HepG2 (cell line): ENCODE data around the gene CCSER2. TPM values are rescaled to one million over a fixed set of nuclear protein-coding genes. Genes with fewer than 3 reads are reported as not detected.

Experiments used
- ATAC-seq: fragments of 200-7000 bp; cut with Tn5 transposase; 3 replicates; pipeline ENCODE4 v1.9.1; 2020; ENCODE audit warnings: mild to moderate bottlenecking, moderate library complexity
- BruUV-seq: library from RNA; stranded (reverse); fragments of 400-500 nt; replicated peaks from 2 replicates; lab custom pipeline; 2021; lab: Mats Ljungman, UMichigan
- CTCF ChIA-PET: fragments of 300-600 bp; formaldehyde crosslinking; extraction: SDS; loops from one replicate; lab custom pipeline; 2021; ENCODE audit warnings: low total read pairs, inconsistent platforms, low intra/inter-chr PET ratio; lab: Yijun Ruan, JAX
- POLR2A ChIA-PET: fragments of 350-600 bp; sonication (Branson Sonifier 250); formaldehyde crosslinking; loops from one replicate; lab custom pipeline; 2020; ENCODE audit warnings: antibody characterized with exemption, inconsistent platforms; lab: Yijun Ruan, JAX
- DNase-seq: peaks from one replicate; pipeline ENCODE4 v3.0.0-alpha.2; 2015; ENCODE audit warnings: low spot score
- FAIRE-seq: peaks from 3 replicates; lab custom pipeline; 2011; peaks lifted over from hg19 to GRCh38; lab: Jason Lieb, UNC
- H2AFZ ChIP-seq: one replicate; pipeline ENCODE4 v1.6.1; 2011; ENCODE audit warnings: low read length, inconsistent platforms
- H3K27ac ChIP-seq: fragments of 300-600 bp; 3 replicates; pipeline ENCODE4 v1.8.0; 2011; ENCODE audit warnings: mixed run types, mild to moderate bottlenecking, mixed read lengths, low read length, inconsistent platforms; ENCODE audit not compliant: insufficient read depth; ENCODE audit errors: extremely low read length
- H3K27me3 ChIP-seq, 2 experiments: fragments of 200-600 bp in 1 of 2; 2 replicates in 1 of 2; 3 replicates in 1 of 2; pipeline versions ENCODE4 v1.6.0 to v1.8.0; 2011; ENCODE audit warnings: low read length in 2 of 2, mild to moderate bottlenecking in 2 of 2, moderate library complexity in 2 of 2, inconsistent platforms in 1 of 2; ENCODE audit not compliant: insufficient read depth in 2 of 2, control insufficient read depth in 1 of 2
- H3K36me3 ChIP-seq, 2 experiments: fragments of 200-600 bp in 1 of 2; replicated peaks in 1 of 2; 2 replicates in 1 of 2; 3 replicates in 1 of 2; pipeline versions ENCODE4 v1.5.1 to v1.8.0; 2011; ENCODE audit warnings: low read length in 2 of 2, inconsistent platforms in 1 of 2; ENCODE audit not compliant: insufficient read depth in 2 of 2, control insufficient read depth in 1 of 2
- H3K4me1 ChIP-seq: 2 replicates; pipeline ENCODE4 v1.5.1; 2012; ENCODE audit warnings: low read length, inconsistent platforms; ENCODE audit not compliant: insufficient read depth
- H3K4me2 ChIP-seq: 2 replicates; pipeline ENCODE4 v1.6.0; 2011; ENCODE audit warnings: low read depth, low read length, inconsistent platforms
- H3K4me3 ChIP-seq, 3 experiments: fragments of 200-600 bp in 1 of 3; sonication (generic), shearing (Covaris generic) in 1 of 3; replicated peaks in 1 of 3; 2 replicates each; pipeline ENCODE4 v1.5.1; 2011 to 2016; ENCODE audit warnings: low read length in 3 of 3, inconsistent platforms in 2 of 3, low read depth in 2 of 3, mild to moderate bottlenecking in 2 of 3, control low read depth in 1 of 3, mixed read lengths in 1 of 3; ENCODE audit not compliant: insufficient read depth in 1 of 3
- H3K79me2 ChIP-seq: one replicate; pipeline ENCODE4 v1.6.1; 2011; ENCODE audit warnings: low read length, inconsistent platforms; ENCODE audit not compliant: insufficient read depth
- H3K9ac ChIP-seq: 2 replicates; pipeline ENCODE4 v1.6.0; 2011; ENCODE audit warnings: mild to moderate bottlenecking, low read depth, low read length, inconsistent platforms; ENCODE audit not compliant: insufficient read depth
- H3K9me3 ChIP-seq: 2 replicates; pipeline ENCODE4 v1.5.1; 2012; ENCODE audit warnings: mild to moderate bottlenecking, low read length
- H4K20me1 ChIP-seq: 2 replicates; pipeline ENCODE4 v1.6.0; 2011; ENCODE audit warnings: inconsistent platforms, mild to moderate bottlenecking, low read length, moderate library complexity; ENCODE audit not compliant: insufficient read depth
- BORCS8-MEF2B ChIP-seq: sonication (generic); formaldehyde crosslinking; IDR thresholded peaks from 2 replicates; pipeline ENCODE4 v1.8.0; 2022; ENCODE audit warnings: mild to moderate bottlenecking, missing genetic modification reagents
- ELF1 ChIP-seq: sonication (generic); formaldehyde crosslinking; IDR thresholded peaks from 2 replicates; pipeline ENCODE4 v1.4.0; 2020; ENCODE audit warnings: missing genetic modification reagents
- KAT7 ChIP-seq: IDR thresholded peaks from 2 replicates; pipeline ENCODE4 v1.6.1; 2018; ENCODE audit warnings: borderline replicate concordance, missing compliant biosample characterization
- MAFK ChIP-seq, 2 experiments: IDR thresholded peaks in 1 of 2; conservative IDR thresholded peaks in 1 of 2; 2 replicates each; pipeline ENCODE4 v1.6.1; 2011; ENCODE audit warnings: improper control_type of control experiment in 2 of 2, low read length in 2 of 2
- NFYB ChIP-seq: sonication (generic); formaldehyde crosslinking; IDR thresholded peaks from 2 replicates; pipeline ENCODE4 v1.4.0; 2020; ENCODE audit warnings: missing genetic modification reagents
- POLR2A ChIP-seq, 2 experiments: IDR thresholded peaks; 2 replicates each; pipeline ENCODE4 v1.6.1; 2011; ENCODE audit warnings: low read depth in 2 of 2, low read length in 2 of 2, mild to moderate bottlenecking in 1 of 2, moderate library complexity in 1 of 2; ENCODE audit not compliant: insufficient read depth in 1 of 2
- SMAD3 ChIP-seq: sonication (generic); formaldehyde crosslinking; IDR thresholded peaks from 2 replicates; pipeline ENCODE4 v1.4.0; 2020; ENCODE audit warnings: missing genetic modification reagents
- SRSF1 ChIP-seq: fragments of 200-400 bp; formaldehyde crosslinking; optimal IDR thresholded peaks from 2 replicates; pipeline ENCODE3; 2017; ENCODE audit warnings: mild to moderate bottlenecking, low read depth, low read length, moderate library complexity
- SRSF4 ChIP-seq: fragments of 200-400 bp; formaldehyde crosslinking; IDR thresholded peaks from one replicate; pipeline ENCODE4 v1.6.1; 2018; ENCODE audit warnings: mild to moderate bottlenecking, low read depth, low read length, moderate library complexity; ENCODE audit not compliant: poor library complexity, severe bottlenecking
- TBX3 ChIP-seq: fragments of 450-650 bp; IDR thresholded peaks from 2 replicates; pipeline ENCODE4 v1.6.1; 2017; ENCODE audit warnings: antibody characterized with exemption, mild to moderate bottlenecking, inconsistent platforms, borderline replicate concordance
- THAP11 ChIP-seq: IDR thresholded peaks from 2 replicates; pipeline ENCODE4 v1.6.1; 2016; ENCODE audit warnings: missing biosample characterization, missing genetic modification reagents
- ZNF224 ChIP-seq: sonication (generic); formaldehyde crosslinking; IDR thresholded peaks from 2 replicates; pipeline ENCODE4 v1.5.0; 2020; ENCODE audit warnings: mild to moderate bottlenecking, missing genetic modification reagents
- ZNF687 ChIP-seq: sonication (generic); formaldehyde crosslinking; IDR thresholded peaks from 2 replicates; pipeline ENCODE4 v1.5.1; 2020; ENCODE audit warnings: mild to moderate bottlenecking, missing genetic modification reagents, moderate library complexity
- ZNF839 ChIP-seq: sonication (generic); formaldehyde crosslinking; IDR thresholded peaks from 2 replicates; pipeline ENCODE4 v1.4.0; 2020; ENCODE audit warnings: missing genetic modification reagents, mild to moderate bottlenecking, borderline replicate concordance
- WGBS: methylation state at CpG from one replicate; pipeline ENCODE4 v1.1.6; 2017; ENCODE audit warnings: low lambda C conversion rate; 5-methylcytosine and 5-hydroxymethylcytosine counted together
- in situ Hi-C: cut with HindIII; loops from 2 replicates; pipeline ENCODE4 v1.10.0; 2017; ENCODE audit warnings: low pct_unique_long_range_greater_than_20kb; ENCODE audit not compliant: extremely low pct_ligation_motif_present
- intact Hi-C: fragments of 100-400 bp; cut with micrococcal nuclease; formaldehyde crosslinking; loops from one replicate; pipeline ENCODE4 v1.10.0; 2022; ENCODE audit not compliant: unreplicated experiment
- polyA plus RNA-seq, 8 experiments: library from polyadenylated mRNA; depleted of rRNA in 3 of 8; stranded (reverse) in 7 of 8; unstranded in 1 of 8; fragments of >200 nt; fragmentation: Illumina TruSeq in 4 of 8; extraction: Trizol in 4 of 8; gene quantifications; 2 replicates each; pipeline versions ENCODE4 v1.2.1 to v1.2.3, GENCODE V29; 2011 to 2016; ENCODE audit warnings: low read depth in 4 of 8, missing spikeins in 1 of 8, mixed read lengths in 1 of 8; ENCODE audit not compliant: insufficient read depth in 1 of 8
- total RNA-seq, 5 experiments: library from RNA; depleted of rRNA; stranded (reverse); fragments of >200 nt; fragmentation: Illumina TruSeq; extraction: Trizol; gene quantifications; 2 replicates each; pipeline ENCODE4 v1.2.3, GENCODE V29; 2016; ENCODE audit warnings: low read depth in 1 of 5
- TF ChIP-seq, protein P1 (sequence below): sonication (generic); formaldehyde crosslinking; IDR thresholded peaks from 2 replicates; pipeline ENCODE4 v1.4.0; 2020; ENCODE audit warnings: missing genetic modification reagents

The CCSER2 gene
- total and polyA plus RNA-seq, 2 of the 13 experiments (the other 11 are each of a cell fraction or from before 2014, with no cell fraction given), result 13.3 to 17.2 TPM

GRCh38 chr10:84493361-84493760 lies 165.0 kb downstream of the CCSER2 start:
- no peaks in the 10 kb centered on the region for H4K20me1 ChIP-seq
- TF ChIP-seq ZNF839 (CRISPR knock-in tag), result no peak
- TF ChIP-seq TBX3, result no peak
- no peak for TF ChIP-seq ZNF687 (CRISPR knock-in tag)
- no peak for TF ChIP-seq THAP11
- no peak for TF ChIP-seq POLR2A (IDR thresholded peaks at IDR 0.05; ENCODE audit: insufficient read depth in 1 of 2, low read depth in 2 of 2, low read length in 2 of 2)
- no peak for TF ChIP-seq BORCS8-MEF2B (CRISPR knock-in tag)
- TF ChIP-seq, protein P1, sequence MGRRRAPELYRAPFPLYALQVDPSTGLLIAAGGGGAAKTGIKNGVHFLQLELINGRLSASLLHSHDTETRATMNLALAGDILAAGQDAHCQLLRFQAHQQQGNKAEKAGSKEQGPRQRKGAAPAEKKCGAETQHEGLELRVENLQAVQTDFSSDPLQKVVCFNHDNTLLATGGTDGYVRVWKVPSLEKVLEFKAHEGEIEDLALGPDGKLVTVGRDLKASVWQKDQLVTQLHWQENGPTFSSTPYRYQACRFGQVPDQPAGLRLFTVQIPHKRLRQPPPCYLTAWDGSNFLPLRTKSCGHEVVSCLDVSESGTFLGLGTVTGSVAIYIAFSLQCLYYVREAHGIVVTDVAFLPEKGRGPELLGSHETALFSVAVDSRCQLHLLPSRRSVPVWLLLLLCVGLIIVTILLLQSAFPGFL (CRISPR knock-in tag), result no peak
- no peak for TF ChIP-seq SRSF1
- TF ChIP-seq KAT7 (CRISPR knock-in tag), result no peak
- no peak for TF ChIP-seq ZNF224 (CRISPR knock-in tag)
- TF ChIP-seq SMAD3 (CRISPR knock-in tag), result no peak
- no peak for TF ChIP-seq MAFK (conservative IDR thresholded peaks at IDR 0.05 in 1 of 2, IDR thresholded peaks at IDR 0.05 in 1 of 2; ENCODE audit: low read length in 2 of 2)
- TF ChIP-seq ELF1 (CRISPR knock-in tag), result no peak
- TF ChIP-seq SRSF4, result no peak
- no peak for TF ChIP-seq NFYB (CRISPR knock-in tag)
- CTCF ChIA-PET, result no interaction called here
- in situ Hi-C loops (no loop called here), intact Hi-C loops (no loop called here)
- no peaks in the 10 kb centered on the region for H3K79me2 ChIP-seq
- FAIRE-seq, result no peak
- no peak for DNase-seq
- no peak overlapping the region for H3K4me2 ChIP-seq
- peaks cover 15% of the 10 kb centered on the region for H3K4me1 ChIP-seq
- H3K27ac ChIP-seq, result no peak overlapping the region
- H3K36me3 ChIP-seq, result no peaks in the 10 kb centered on the region
- no peaks in the 10 kb centered on the region for H3K27me3 ChIP-seq
- H3K4me3 ChIP-seq, result no peak overlapping the region
- WGBS, result 96% methylated on average over 2 of the region's 2 CpGs
- no peak overlapping the region for H2AFZ ChIP-seq
- POLR2A ChIA-PET, result no interaction called here
- H3K9ac ChIP-seq, result no peak overlapping the region
- no TSS peak for BruUV-seq
- ATAC-seq, result no peak
- H3K9me3 ChIP-seq, result no peaks in the 10 kb centered on the region
